ENCODE results near the gene KCNH2.
"Not testable (repeated sequence)": the region's sequence is repeated elsewhere in the genome, so short reads cannot be mapped to it uniquely, and the experiment has no call there.

KCNH2 gene

DNA sequence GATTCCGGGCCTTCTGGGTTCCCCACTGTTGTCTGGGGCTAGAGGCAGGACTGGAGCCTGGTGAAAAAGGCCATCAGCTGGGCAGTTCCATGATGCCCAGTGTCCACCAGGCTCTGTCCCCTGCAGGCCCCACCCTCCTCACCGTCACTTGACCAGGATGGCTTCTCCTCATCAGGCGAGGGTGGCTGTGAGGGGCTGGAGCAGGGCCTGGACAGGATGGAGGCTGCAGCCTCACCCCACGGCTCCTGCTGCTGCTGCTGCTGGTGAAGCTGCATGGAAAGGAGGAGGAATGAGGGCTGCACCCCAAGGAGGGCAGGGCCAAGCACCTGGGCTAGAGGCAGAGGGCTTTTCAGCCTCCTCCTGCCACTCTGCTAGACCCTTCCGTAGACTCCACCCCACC is 37.8 kb upstream of the KCNH2 start:
- TF ChIP-seq, protein P1, sequence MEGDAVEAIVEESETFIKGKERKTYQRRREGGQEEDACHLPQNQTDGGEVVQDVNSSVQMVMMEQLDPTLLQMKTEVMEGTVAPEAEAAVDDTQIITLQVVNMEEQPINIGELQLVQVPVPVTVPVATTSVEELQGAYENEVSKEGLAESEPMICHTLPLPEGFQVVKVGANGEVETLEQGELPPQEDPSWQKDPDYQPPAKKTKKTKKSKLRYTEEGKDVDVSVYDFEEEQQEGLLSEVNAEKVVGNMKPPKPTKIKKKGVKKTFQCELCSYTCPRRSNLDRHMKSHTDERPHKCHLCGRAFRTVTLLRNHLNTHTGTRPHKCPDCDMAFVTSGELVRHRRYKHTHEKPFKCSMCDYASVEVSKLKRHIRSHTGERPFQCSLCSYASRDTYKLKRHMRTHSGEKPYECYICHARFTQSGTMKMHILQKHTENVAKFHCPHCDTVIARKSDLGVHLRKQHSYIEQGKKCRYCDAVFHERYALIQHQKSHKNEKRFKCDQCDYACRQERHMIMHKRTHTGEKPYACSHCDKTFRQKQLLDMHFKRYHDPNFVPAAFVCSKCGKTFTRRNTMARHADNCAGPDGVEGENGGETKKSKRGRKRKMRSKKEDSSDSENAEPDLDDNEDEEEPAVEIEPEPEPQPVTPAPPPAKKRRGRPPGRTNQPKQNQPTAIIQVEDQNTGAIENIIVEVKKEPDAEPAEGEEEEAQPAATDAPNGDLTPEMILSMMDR (conservative IDR thresholded peaks at IDR 0.05; ENCODE audit: control insufficient read depth, insufficient read depth, low read depth, low read length): no peak
- DNase-seq (ENCODE audit: low read depth): no peak
- no peak overlapping the region for H3K4me3 ChIP-seq (ENCODE audit: control insufficient read depth, low read depth, low read length)

DNA sequence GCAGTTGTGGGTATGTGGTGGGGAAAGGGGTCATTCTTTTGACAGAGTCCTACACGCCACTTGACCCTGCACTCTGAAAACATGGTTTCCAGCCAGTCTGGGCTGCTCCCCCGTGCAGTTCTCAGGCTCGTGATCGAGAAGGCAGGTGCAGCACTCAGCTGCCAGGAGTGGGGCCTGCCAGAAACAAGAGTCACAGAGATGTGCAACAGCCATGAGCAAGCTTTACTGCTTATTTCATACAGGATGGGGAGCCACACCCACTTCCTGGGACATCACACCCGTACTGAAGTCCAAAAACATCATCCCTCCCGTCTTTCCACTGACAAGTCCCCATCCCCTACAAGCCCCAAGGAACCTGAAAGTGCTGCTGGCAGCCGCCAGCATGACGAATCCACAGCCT is 36.8 kb upstream of the KCNH2 start:
- peak; percentile 36 for DNase-seq (ENCODE audit: low read depth)
- TF ChIP-seq, protein P1 (conservative IDR thresholded peaks at IDR 0.05; ENCODE audit: control insufficient read depth, insufficient read depth, low read depth, low read length): no peak
- H3K4me3 ChIP-seq (ENCODE audit: control insufficient read depth, low read depth, low read length): no peak overlapping the region

DNA sequence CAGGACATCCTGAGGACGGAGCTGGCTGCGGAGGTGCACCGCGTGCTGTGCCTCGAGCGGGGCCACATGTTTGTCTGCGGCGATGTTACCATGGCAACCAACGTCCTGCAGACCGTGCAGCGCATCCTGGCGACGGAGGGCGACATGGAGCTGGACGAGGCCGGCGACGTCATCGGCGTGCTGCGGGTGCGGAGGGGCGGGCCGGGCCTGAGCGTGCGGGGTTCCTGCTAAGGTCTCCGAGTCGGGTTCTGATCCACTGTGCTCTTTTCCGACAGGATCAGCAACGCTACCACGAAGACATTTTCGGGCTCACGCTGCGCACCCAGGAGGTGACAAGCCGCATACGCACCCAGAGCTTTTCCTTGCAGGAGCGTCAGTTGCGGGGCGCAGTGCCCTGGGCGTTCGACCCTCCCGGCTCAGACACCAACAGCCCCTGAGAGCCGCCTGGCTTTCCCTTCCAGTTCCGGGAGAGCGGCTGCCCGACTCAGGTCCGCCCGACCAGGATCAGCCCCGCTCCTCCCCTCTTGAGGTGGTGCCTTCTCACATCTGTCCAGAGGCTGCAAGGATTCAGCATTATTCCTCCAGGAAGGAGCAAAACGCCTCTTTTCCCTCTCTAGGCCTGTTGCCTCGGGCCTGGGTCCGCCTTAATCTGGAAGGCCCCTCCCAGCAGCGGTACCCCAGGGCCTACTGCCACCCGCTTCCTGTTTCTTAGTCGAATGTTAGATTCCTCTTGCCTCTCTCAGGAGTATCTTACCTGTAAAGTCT is 35.8 kb upstream of the KCNH2 start:
- TF ChIP-seq, protein P1 (conservative IDR thresholded peaks at IDR 0.05; ENCODE audit: control insufficient read depth, insufficient read depth, low read depth, low read length): no peak
- H3K4me3 ChIP-seq (ENCODE audit: control insufficient read depth, low read depth, low read length): peak overlapping the region; percentile 36
- DNase-seq (ENCODE audit: low read depth): peak; percentile 67

DNA sequence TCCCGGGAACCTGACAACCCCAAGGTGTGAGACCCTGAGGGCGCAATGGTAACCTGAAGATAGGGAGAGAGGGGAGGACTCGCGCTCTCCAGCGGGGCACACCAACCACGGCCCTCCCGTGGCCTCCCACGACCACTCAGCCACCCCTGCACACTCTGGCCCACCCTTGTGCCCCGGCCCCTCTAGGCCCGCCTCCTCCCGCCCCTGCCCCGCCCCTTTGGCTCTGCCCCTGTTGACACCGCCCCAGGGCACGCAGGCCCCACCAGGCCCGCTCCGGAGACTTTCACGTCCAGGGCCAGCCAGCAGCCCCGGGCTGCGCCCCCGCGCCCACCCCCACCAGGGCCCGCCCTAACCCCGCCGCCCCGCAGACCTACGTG is 35.2 kb upstream of the KCNH2 start:
- TF ChIP-seq, protein P1 (conservative IDR thresholded peaks at IDR 0.05; ENCODE audit: control insufficient read depth, insufficient read depth, low read depth, low read length): no peak
- H3K4me3 ChIP-seq (ENCODE audit: control insufficient read depth, low read depth, low read length): peak overlapping the region; percentile 36

DNA sequence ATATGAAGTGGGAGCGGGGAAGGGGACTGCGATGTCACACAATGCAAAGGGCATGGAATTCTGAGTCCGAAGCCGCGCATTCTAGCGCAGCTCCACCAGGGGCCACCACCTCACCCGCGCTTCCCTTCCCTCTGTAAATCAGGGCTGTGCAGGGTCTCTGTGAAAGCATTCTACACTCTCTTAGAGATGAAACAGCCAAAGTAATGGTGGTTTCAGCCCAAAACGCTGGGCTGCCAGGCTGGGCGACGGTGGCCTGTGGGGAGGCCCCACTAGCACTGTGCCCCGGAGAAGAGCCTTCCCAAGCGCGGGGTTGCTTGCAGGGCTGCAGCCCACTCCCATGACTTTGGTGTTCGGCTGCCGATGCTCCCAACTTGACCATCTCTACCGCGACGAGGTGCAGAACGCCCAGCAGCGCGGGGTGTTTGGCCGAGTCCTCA is 34.8 kb upstream of the KCNH2 start:
- DNase-seq (ENCODE audit: low read depth): peak; percentile 30
- TF ChIP-seq, protein P1 (conservative IDR thresholded peaks at IDR 0.05; ENCODE audit: control insufficient read depth, insufficient read depth, low read depth, low read length): peak; percentile 63
- no peak overlapping the region for H3K4me3 ChIP-seq (ENCODE audit: control insufficient read depth, low read depth, low read length)

More for the DNA sequence above, 35.2 kb upstream of the KCNH2 start:
- no peak for DNase-seq (ENCODE audit: low read depth)

DNA sequence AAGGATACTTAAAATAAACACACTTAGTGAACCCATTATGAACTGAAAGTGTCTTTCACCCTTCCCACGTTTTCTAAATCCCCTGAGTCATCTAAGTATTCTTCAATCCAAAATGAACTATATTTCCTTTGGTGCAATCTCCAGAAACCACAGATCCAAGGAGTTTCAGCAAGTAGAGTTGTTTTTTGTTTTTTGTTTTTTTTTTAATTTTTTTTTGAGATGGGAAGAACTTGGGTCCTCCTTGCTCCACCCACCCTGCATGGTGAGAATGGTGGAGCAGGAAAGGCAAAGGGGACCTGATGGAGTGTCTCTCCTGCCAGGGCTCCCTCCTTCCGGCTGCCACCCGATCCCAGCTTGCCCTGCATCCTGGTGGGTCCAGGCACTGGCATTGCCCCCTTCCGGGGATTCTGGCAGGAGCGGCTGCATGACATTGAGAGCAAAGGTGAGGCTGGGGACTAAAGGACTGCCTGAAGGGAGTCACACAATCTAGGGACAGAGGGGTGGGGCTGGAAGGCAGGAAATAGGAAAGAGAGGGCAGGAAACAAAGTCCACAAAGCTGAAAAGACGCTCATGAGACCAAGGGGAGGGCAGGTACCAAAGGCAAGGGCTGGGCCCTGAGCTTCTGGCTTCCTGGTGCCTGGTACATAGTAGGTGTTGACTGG is 34.0 kb upstream of the KCNH2 start:
- no peak for DNase-seq (ENCODE audit: low read depth)
- TF ChIP-seq, protein P1 (conservative IDR thresholded peaks at IDR 0.05; ENCODE audit: control insufficient read depth, insufficient read depth, low read depth, low read length): no peak
- H3K4me3 ChIP-seq (ENCODE audit: control insufficient read depth, low read depth, low read length): no peak overlapping the region

DNA sequence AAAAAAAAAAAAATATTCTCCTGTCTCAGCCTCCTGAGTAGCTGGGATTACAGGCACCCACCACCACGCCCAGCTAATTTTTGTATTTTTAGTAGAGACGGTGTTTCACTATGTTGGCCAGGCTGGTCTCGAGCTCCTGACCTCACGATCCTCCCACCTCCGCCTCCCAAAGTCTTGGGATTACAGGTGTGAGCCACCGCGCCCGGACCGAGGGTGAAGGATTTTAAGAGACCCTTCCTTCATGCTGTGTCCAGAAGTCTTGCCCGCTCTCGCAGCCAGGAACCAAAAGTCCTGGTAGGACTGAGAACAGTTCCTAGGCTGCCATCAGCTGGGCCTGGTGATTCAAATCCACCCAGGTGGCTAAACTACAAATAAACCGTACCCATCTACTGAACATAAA is 33.5 kb upstream of the KCNH2 start:
- not testable (repeated sequence) for H3K4me3 ChIP-seq (ENCODE audit: control insufficient read depth, low read depth, low read length); DNase-seq (ENCODE audit: low read depth)

Data from fibroblast of mammary gland (primary cell).